OCI-LY7 (cell line): Measurements from ENCODE around the gene TNKS1BP1. TPM values are rescaled to one million over a fixed set of nuclear protein-coding genes. Genes with fewer than 3 reads are reported as not detected.
"Not testable (repeated sequence)": the region's sequence is repeated elsewhere in the genome, so short reads cannot be mapped to it uniquely, and the experiment has no call there.

Experiments
- BruUV-seq: library from RNA; stranded (reverse); fragments of 400-500 nt; replicated peaks from 2 replicates; lab custom pipeline; 2021; lab: Mats Ljungman, UMichigan
- CTCF ChIA-PET: fragments of 300-600 bp; sonication (Branson Sonifier 250); formaldehyde crosslinking; loops from one replicate; lab custom pipeline; 2022; ENCODE audit warnings: antibody characterized with exemption; ENCODE audit not compliant: unreplicated experiment; lab: Charles Lee
- POLR2A ChIA-PET: fragments of 300-600 bp; sonication (Branson Sonifier 250); formaldehyde crosslinking; loops from one replicate; lab custom pipeline; 2022; ENCODE audit warnings: antibody characterized with exemption; lab: Charles Lee
- DNase-seq: peaks from one replicate; pipeline ENCODE4 v3.0.0-alpha.2; 2015; ENCODE audit warnings: low spot score
- H2AFZ ChIP-seq: fragments of 200-600 bp; sonication (generic), shearing (Covaris generic); 2 replicates; pipeline ENCODE4 v1.6.1; 2014; ENCODE audit warnings: mild to moderate bottlenecking, antibody characterized with exemption, low read length, moderate library complexity
- H3K27ac ChIP-seq: fragments of 200-600 bp; sonication (generic); 2 replicates; pipeline ENCODE4 v1.5.1; 2014; ENCODE audit warnings: mixed run types, low read depth, mild to moderate bottlenecking, moderate library complexity, low read length, inconsistent platforms; ENCODE audit not compliant: poor library complexity, severe bottlenecking
- H3K36me3 ChIP-seq: fragments of 200-600 bp; sonication (generic); 2 replicates; pipeline ENCODE4 v1.6.1; 2014; ENCODE audit warnings: mild to moderate bottlenecking, antibody characterized with exemption, low read length, moderate library complexity, mixed read lengths; ENCODE audit not compliant: insufficient read depth
- H3K4me1 ChIP-seq: fragments of 200-600 bp; sonication (generic); 2 replicates; pipeline ENCODE4 v1.5.1; 2014; ENCODE audit warnings: mild to moderate bottlenecking, low read length; ENCODE audit not compliant: insufficient read depth, poor library complexity, severe bottlenecking
- H3K4me2 ChIP-seq: fragments of 200-600 bp; sonication (generic); 2 replicates; pipeline ENCODE4 v1.6.1; 2014; ENCODE audit warnings: mild to moderate bottlenecking, low read length
- H3K4me3 ChIP-seq: fragments of 200-600 bp; sonication (generic); 2 replicates; pipeline ENCODE4 v1.5.1; 2014; ENCODE audit warnings: mild to moderate bottlenecking, low read depth, low read length; ENCODE audit not compliant: poor library complexity, severe bottlenecking
- H3K79me2 ChIP-seq: fragments of 200-600 bp; sonication (generic); 2 replicates; pipeline ENCODE4 v1.6.1; 2016; ENCODE audit warnings: low read depth, mild to moderate bottlenecking, low read length, moderate library complexity, mixed read lengths; ENCODE audit not compliant: insufficient read depth
- H3K9me2 ChIP-seq: fragments of 200-600 bp; sonication (generic); 2 replicates; pipeline ENCODE4 v1.6.1; 2016; ENCODE audit warnings: mild to moderate bottlenecking, low read length, mixed read lengths; ENCODE audit not compliant: insufficient read depth
- H3K9me3 ChIP-seq: fragments of 200-600 bp; sonication (generic); 2 replicates; pipeline ENCODE4 v1.6.1; 2014; ENCODE audit warnings: mild to moderate bottlenecking, mixed run types, low read length, mixed read lengths
- H4K20me1 ChIP-seq: fragments of 200-600 bp; sonication (generic); 2 replicates; pipeline ENCODE4 v1.6.1; 2014; ENCODE audit warnings: mild to moderate bottlenecking, antibody characterized with exemption, low read length, moderate library complexity, mixed read lengths; ENCODE audit not compliant: insufficient read depth
- EZH2phosphoT487 ChIP-seq: fragments of 200-600 bp; sonication (generic); IDR thresholded peaks from 2 replicates; pipeline ENCODE4 v1.6.1; 2018; ENCODE audit warnings: low read depth, borderline replicate concordance, mild to moderate bottlenecking, mixed run types, antibody characterized with exemption, low read length, moderate library complexity, mixed read lengths
- intact Hi-C: fragments of 100-400 bp; cut with micrococcal nuclease; formaldehyde crosslinking; loops from one replicate; pipeline ENCODE4 v1.10.0; 2022; ENCODE audit not compliant: unreplicated experiment
- total RNA-seq, 2 experiments: library from RNA; depleted of rRNA in 1 of 2; stranded (reverse); fragments of >200 nt in 1 of 2; shearing (Covaris generic) in 1 of 2; gene quantifications; 2 replicates each; pipeline ENCODE4 v1.2.3, GENCODE V29; 2014 to 2022
- TF ChIP-seq, protein P1 (sequence below): fragments of 200-600 bp; sonication (generic); conservative IDR thresholded peaks from 2 replicates; pipeline ENCODE4 v1.5.1; 2014; ENCODE audit warnings: mild to moderate bottlenecking, antibody characterized with exemption, low read length, moderate library complexity, mixed read lengths

TNKS1BP1 gene
- total RNA-seq, 2 experiments from 2014 or later, result 5.3 to 16.4 TPM

DNA sequence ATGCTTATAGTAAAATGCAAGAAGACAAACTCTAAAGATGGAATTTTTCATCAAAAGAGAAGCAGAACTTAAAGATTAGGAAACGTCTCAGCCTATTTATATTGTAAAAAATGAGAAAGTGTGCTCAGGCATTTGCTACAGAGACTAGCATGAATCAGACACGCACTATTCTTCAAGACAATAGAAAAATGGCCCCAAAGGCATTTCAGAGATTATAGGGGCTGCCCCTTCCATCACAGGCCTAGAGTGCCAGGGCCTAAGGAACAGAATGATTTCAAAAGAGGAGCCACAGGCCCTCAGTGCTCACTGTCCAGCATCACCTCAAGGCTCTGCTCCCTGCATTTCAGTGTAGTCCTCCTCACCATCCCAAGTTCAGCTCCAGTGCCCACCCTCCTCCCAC is 27.5 kb downstream of the TNKS1BP1 start:
- Histone ChIP-seq H3K4me1 (no peaks in the 10 kb centered on the region), H3K27ac (no peak overlapping the region), H2AFZ (no peak overlapping the region), H3K79me2 (no peaks in the 10 kb centered on the region), H3K9me2 (no peaks in the 10 kb centered on the region), H4K20me1 (no peaks in the 10 kb centered on the region), H3K36me3 (peaks cover 13% of the 10 kb centered on the region; the same call in 1 of the 2 replicates), H3K4me2 (no peak overlapping the region), H3K4me3 (no peak overlapping the region), H3K9me3 (0 out of 2 replicates have a peak, but pooled peaks cover 4% of the 10 kb centered on the region)
- POLR2A ChIA-PET, result no interaction called here
- intact Hi-C loops, result no loop called here
- BruUV-seq, result no TSS peak
- no peak for DNase-seq
- CTCF ChIA-PET, result no interaction called here
- TF ChIP-seq EZH2phosphoT487, result no peak
- TF ChIP-seq, protein P1, sequence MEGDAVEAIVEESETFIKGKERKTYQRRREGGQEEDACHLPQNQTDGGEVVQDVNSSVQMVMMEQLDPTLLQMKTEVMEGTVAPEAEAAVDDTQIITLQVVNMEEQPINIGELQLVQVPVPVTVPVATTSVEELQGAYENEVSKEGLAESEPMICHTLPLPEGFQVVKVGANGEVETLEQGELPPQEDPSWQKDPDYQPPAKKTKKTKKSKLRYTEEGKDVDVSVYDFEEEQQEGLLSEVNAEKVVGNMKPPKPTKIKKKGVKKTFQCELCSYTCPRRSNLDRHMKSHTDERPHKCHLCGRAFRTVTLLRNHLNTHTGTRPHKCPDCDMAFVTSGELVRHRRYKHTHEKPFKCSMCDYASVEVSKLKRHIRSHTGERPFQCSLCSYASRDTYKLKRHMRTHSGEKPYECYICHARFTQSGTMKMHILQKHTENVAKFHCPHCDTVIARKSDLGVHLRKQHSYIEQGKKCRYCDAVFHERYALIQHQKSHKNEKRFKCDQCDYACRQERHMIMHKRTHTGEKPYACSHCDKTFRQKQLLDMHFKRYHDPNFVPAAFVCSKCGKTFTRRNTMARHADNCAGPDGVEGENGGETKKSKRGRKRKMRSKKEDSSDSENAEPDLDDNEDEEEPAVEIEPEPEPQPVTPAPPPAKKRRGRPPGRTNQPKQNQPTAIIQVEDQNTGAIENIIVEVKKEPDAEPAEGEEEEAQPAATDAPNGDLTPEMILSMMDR, result no peak

DNA sequence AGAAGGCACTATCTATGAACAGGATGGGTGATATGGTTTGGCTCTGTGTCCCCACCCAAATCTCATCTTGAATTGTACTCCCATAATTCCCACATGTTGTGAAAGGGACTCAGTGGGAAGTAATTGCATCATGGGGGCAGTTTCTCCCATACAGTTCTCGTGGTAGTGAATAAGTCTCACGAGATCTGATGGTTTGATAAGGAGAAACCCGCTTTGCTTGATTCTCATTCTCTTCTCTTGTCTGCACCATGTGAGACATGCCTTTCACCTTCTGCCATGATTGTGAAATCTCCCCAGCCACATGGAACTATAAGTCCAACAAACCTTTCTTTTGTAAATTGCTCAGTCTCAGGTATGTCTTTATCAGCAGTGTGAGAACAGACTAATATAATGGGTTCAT is 28.5 kb downstream of the TNKS1BP1 start:
- H3K9me3 ChIP-seq, H2AFZ ChIP-seq, DNase-seq, H3K4me1 ChIP-seq, H3K4me3 ChIP-seq, H3K9me2 ChIP-seq, POLR2A ChIA-PET, BruUV-seq, H3K27ac ChIP-seq, intact Hi-C loops, H3K79me2 ChIP-seq, CTCF ChIA-PET, H3K4me2 ChIP-seq, H4K20me1 ChIP-seq: not testable (repeated sequence)
- peaks cover 13% of the 10 kb centered on the region; the same call in 1 of the 2 replicates for H3K36me3 ChIP-seq

DNA sequence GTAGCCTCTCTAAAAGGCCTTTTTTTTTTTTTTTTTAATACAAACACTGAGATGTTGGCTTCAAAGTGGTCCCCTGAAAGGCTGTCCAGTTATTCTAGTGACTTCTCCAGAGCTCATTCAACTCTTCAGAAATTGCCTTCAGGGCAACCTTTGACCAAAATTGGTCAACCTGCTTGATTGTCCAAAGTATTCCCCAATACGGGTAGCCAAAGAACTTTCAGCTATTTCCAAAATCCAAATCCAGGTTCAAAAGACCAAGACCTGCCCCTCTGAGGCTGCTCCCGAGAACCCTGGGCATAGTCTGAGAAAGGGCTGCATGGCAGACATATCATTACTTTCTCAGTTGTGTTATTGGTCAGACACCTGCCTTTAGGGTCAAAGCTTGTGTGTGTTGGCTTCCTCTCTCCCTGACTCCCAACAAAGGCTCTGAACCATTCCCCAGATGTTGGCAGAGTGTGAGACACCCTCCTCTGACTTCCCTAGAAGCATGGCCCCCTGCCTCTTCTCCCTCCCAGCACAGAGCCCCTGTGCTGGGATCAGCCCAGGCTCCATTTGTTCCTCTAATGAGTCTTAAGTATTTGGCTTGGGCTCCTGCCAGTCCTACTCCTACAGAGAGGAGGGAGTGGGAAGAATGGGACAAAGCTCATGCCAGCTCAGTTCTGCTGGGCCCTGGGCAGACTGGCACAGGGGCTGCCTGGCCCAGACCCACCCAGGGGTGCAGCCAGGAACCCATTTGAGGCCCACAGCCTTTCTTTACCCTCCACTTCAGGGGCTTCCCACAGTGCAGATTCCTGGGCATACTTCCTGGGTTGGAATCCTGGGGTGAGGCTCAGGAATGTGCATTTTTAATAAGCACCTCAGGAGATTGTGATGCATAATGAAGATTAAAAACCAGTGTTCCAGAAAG is 30.3 kb downstream of the TNKS1BP1 start:
- no peaks in the 10 kb centered on the region for H3K4me1 ChIP-seq
- no peak overlapping the region for H3K27ac ChIP-seq
- H3K9me2 ChIP-seq, result no peaks in the 10 kb centered on the region
- no peaks in the 10 kb centered on the region for H3K79me2 ChIP-seq
- H4K20me1 ChIP-seq, result no peaks in the 10 kb centered on the region
- no peak overlapping the region for H3K4me3 ChIP-seq
- H3K9me3 ChIP-seq, result 0 out of 2 replicates have a peak, but pooled peaks cover 4% of the 10 kb centered on the region
- POLR2A ChIA-PET, result interaction anchor here (0.7 kb wide), 3 partner anchors 118 to 493 kb away, joined by 3 to 8 read pairs (median 4); no protein-coding TSS in a partner anchor
- no peak overlapping the region for H3K4me2 ChIP-seq
- no peak overlapping the region for H2AFZ ChIP-seq
- peaks cover 6% of the 10 kb centered on the region; the same call in 1 of the 2 replicates for H3K36me3 ChIP-seq
- TF ChIP-seq, protein P1, result no peak
- no peak for TF ChIP-seq EZH2phosphoT487
- DNase-seq, result no peak
- CTCF ChIA-PET, result no interaction called here
- no TSS peak for BruUV-seq
- intact Hi-C loops, result no loop called here
